ENCODE measurements around the gene TMEM72.

Gene TMEM72

DNA sequence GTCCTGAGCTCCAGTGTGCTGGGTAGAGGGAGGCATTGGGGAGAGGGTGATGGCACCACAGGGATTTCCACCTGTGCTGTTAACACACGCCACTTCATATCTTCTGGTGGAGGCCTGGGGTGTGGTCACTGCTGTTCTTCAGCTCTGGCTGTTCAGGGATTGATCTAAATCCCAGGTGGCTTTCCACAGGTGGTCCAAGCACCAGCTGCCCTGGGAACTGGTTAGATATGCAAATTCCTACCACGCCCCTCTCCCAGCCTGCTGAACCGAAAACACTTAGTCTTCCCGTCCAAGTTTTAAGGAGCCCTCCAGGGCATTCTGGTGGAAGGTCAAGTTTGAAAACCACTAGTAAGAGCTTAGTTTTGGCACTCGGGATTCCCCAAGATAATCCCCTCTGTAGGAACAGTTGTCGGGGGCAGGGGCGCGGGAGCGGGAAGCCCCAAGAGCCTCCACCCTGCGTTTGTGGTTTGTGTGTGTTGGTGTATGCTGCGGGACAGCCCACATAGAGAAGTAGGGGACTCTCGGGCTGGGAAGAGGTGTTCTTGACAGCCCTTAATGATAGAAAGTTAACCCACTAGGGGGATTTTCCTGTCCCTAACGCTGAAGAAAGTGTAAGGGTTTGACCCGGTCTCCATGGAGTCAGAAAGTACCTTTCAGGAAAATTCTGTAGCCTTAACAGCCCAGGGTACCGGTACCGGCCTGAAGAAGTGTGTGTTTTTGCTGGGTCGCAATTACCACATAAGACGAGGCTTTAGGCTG is 62.4 kb downstream of the TMEM72 start:
- Histone ChIP-seq H3K9me3 (ENCODE audit: control insufficient read depth in 1 of 2, low read length in 2 of 2) (no peaks in the 10 kb centered on the region), H3K4me3 (ENCODE audit: low read depth in 1 of 2, low read length in 2 of 2) (peak overlapping the region in 1 of 2 donors; percentile 66), H3K4me1 (ENCODE audit: control insufficient read depth in 1 of 2, insufficient read depth in 2 of 2, low read length in 2 of 2) (peaks cover 51% of the 10 kb centered on the region in 2 donors), H3K27ac (ENCODE audit: low read depth, low read length) (no peak overlapping the region), H3K9ac (ENCODE audit: low read depth in 1 of 2, low read length in 2 of 2) (peak overlapping the region; percentile 10 to 52), H3K36me3 (ENCODE audit: control insufficient read depth in 1 of 2, insufficient read depth in 2 of 2, low read length in 2 of 2) (peaks cover 0 to 29% of the 10 kb centered on the region in 2 donors), H3K27me3 (ENCODE audit: control insufficient read depth in 1 of 2, insufficient read depth in 2 of 2, low read length in 2 of 2) (no peaks in the 10 kb centered on the region)

- H3K9ac ChIP-seq (ENCODE audit: low read depth in 1 of 2, low read length in 2 of 2): peak overlapping the region; percentile 52 to 67
Observed at GRCh38 chr10:44974082-44974627, 63.0 kb downstream of the TMEM72 start.

DNA sequence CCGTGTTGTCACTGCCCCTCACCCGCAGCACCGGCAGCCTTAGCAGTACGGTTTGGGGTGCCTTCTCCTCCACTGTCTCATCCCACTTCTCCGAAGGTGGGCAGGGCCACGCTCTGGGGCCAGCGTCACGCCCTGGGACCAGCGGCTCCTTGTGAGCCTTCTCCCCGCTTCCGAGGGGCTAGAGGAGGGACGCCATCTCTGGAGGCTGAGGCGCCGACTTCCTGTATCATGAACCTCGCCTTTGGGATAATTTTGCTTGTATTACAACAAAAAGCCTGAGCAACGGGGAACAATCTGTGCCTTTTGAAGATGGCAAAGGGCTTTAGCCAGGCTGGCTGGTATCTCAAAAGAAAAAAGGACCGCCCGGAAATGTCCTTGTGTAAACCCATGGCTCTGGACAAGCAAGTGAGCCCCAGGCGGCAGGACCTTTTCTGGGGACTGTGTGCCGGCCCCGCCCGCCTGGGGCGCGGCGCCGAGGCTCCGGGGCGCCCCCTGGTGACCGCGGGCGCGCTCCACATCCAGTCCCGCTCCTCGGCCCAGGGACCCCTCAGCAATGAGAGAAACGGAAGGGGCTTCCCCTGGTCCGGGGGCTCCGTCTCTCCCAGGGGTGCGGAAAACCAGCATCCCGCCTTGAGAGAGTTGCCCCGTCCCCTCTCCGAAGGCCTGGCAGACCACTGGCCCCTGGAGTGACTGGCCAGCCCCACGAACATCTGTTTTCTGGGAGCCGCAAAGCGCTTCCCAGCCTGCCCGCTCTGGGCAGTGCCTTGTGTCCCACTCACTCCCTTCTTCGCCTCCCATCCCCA is 63.7 kb downstream of the TMEM72 start:
- Histone ChIP-seq H3K4me3 (ENCODE audit: low read depth in 1 of 2, low read length in 2 of 2) (peak overlapping the region; percentile 66 to 77), H3K27ac (ENCODE audit: low read depth, low read length) (peak overlapping the region; percentile 53), H3K9me3 (ENCODE audit: control insufficient read depth in 1 of 2, low read length in 2 of 2) (no peaks in the 10 kb centered on the region), H3K9ac (ENCODE audit: low read depth in 1 of 2, low read length in 2 of 2) (peak overlapping the region; percentile 52 to 67), H3K36me3 (ENCODE audit: control insufficient read depth in 1 of 2, insufficient read depth in 2 of 2, low read length in 2 of 2) (peaks cover 0 to 29% of the 10 kb centered on the region in 2 donors), H3K27me3 (ENCODE audit: control insufficient read depth in 1 of 2, insufficient read depth in 2 of 2, low read length in 2 of 2) (no peaks in the 10 kb centered on the region), H3K4me1 (ENCODE audit: control insufficient read depth in 1 of 2, insufficient read depth in 2 of 2, low read length in 2 of 2) (peaks cover 55 to 59% of the 10 kb centered on the region in 2 donors)

More at GRCh38 chr10:44974082-44974627, 63.0 kb downstream of the TMEM72 start:
- peaks cover 52 to 53% of the 10 kb centered on the region in 2 donors for H3K4me1 ChIP-seq (ENCODE audit: control insufficient read depth in 1 of 2, insufficient read depth in 2 of 2, low read length in 2 of 2)
- peak overlapping the region; percentile 53 for H3K27ac ChIP-seq (ENCODE audit: low read depth, low read length)
- H3K4me3 ChIP-seq (ENCODE audit: low read depth in 1 of 2, low read length in 2 of 2): peak overlapping the region; percentile 66 to 77
- H3K36me3 ChIP-seq (ENCODE audit: control insufficient read depth in 1 of 2, insufficient read depth in 2 of 2, low read length in 2 of 2): peaks cover 0 to 29% of the 10 kb centered on the region in 2 donors
- no peaks in the 10 kb centered on the region for H3K9me3 ChIP-seq (ENCODE audit: control insufficient read depth in 1 of 2, low read length in 2 of 2)
- H3K27me3 ChIP-seq (ENCODE audit: control insufficient read depth in 1 of 2, insufficient read depth in 2 of 2, low read length in 2 of 2): no peaks in the 10 kb centered on the region

DNA sequence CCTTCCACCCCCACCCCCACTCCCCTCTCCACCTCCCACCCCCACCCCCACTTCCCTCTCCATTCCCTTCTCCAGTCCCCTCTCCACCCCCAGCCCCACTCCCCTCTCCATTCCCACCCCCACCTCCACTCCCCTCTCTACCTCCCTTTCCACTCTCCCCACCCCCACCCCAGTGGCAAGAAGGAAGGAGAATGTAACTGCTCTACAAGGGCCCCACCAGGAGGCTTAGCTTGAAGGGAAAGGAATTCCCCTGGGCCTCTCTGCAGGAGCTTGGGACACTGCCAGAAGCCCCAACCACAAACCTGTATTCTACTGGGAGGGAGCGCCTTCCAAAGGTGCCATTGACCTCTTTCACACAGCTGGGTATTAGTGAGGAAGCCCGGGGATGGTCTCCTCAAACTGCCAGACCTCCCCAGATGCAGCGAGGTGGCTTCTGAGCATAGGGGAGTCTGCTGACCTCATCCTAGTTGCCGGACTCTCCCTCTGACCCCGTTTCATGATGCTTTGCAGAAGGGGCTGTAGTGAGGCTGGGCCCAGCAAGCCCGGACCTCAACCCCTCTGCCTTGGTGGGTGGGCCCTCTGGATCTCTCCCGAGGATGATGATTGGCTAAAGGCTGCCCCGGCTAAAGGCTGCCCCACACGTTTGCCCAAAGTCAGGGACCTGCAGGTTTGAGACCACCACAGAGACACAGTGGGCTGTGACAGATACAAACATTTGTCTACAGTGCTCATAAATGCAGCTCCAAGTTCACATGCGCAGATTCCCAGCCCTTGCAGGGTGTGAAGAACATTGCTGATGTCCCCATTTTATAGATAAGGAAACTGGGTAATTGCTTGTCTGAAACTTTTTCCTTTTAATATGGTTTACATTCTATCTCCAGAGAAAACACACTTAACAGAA is 64.5 kb downstream of the TMEM72 start:
- peaks cover 62 to 65% of the 10 kb centered on the region in 2 donors for H3K4me1 ChIP-seq (ENCODE audit: control insufficient read depth in 1 of 2, insufficient read depth in 2 of 2, low read length in 2 of 2)
- H3K9ac ChIP-seq (ENCODE audit: low read depth in 1 of 2, low read length in 2 of 2): no peak overlapping the region
- no peaks in the 10 kb centered on the region for H3K9me3 ChIP-seq (ENCODE audit: control insufficient read depth in 1 of 2, low read length in 2 of 2)
- H3K27ac ChIP-seq (ENCODE audit: low read depth, low read length): peak overlapping the region; percentile 13
- H3K27me3 ChIP-seq (ENCODE audit: control insufficient read depth in 1 of 2, insufficient read depth in 2 of 2, low read length in 2 of 2): no peaks in the 10 kb centered on the region
- H3K36me3 ChIP-seq (ENCODE audit: control insufficient read depth in 1 of 2, insufficient read depth in 2 of 2, low read length in 2 of 2): peaks cover 0 to 25% of the 10 kb centered on the region in 2 donors
- H3K4me3 ChIP-seq (ENCODE audit: low read depth in 1 of 2, low read length in 2 of 2): no peak overlapping the region

GRCh38 chr10:44976352-44977198 is 65.4 kb downstream of the TMEM72 start:
- Histone ChIP-seq H3K4me1 (ENCODE audit: control insufficient read depth in 1 of 2, insufficient read depth in 2 of 2, low read length in 2 of 2) (peaks cover 68 to 73% of the 10 kb centered on the region in 2 donors), H3K36me3 (ENCODE audit: control insufficient read depth in 1 of 2, insufficient read depth in 2 of 2, low read length in 2 of 2) (peaks cover 0 to 16% of the 10 kb centered on the region in 2 donors), H3K9ac (ENCODE audit: low read depth in 1 of 2, low read length in 2 of 2) (peak overlapping the region; percentile 6 to 15), H3K27me3 (ENCODE audit: control insufficient read depth in 1 of 2, insufficient read depth in 2 of 2, low read length in 2 of 2) (no peaks in the 10 kb centered on the region), H3K4me3 (ENCODE audit: low read depth in 1 of 2, low read length in 2 of 2) (peak overlapping the region; percentile 4 to 51), H3K9me3 (ENCODE audit: control insufficient read depth in 1 of 2, low read length in 2 of 2) (no peaks in the 10 kb centered on the region), H3K27ac (ENCODE audit: low read depth, low read length) (no peak overlapping the region)

GRCh38 chr10:44977287-44978212 is 66.4 kb downstream of the TMEM72 start:
- peak overlapping the region; percentile 50 to 51 for H3K4me3 ChIP-seq (ENCODE audit: low read depth in 1 of 2, low read length in 2 of 2)
- H3K4me1 ChIP-seq (ENCODE audit: control insufficient read depth in 1 of 2, insufficient read depth in 2 of 2, low read length in 2 of 2): peaks cover 68 to 75% of the 10 kb centered on the region in 2 donors
- peak overlapping the region; percentile 75 for H3K27ac ChIP-seq (ENCODE audit: low read depth, low read length)
- H3K27me3 ChIP-seq (ENCODE audit: control insufficient read depth in 1 of 2, insufficient read depth in 2 of 2, low read length in 2 of 2): no peaks in the 10 kb centered on the region
- peaks cover 0 to 15% of the 10 kb centered on the region in 2 donors for H3K36me3 ChIP-seq (ENCODE audit: control insufficient read depth in 1 of 2, insufficient read depth in 2 of 2, low read length in 2 of 2)
- H3K9ac ChIP-seq (ENCODE audit: low read depth in 1 of 2, low read length in 2 of 2): peak overlapping the region; percentile 43 to 63
- H3K9me3 ChIP-seq (ENCODE audit: control insufficient read depth in 1 of 2, low read length in 2 of 2): no peaks in the 10 kb centered on the region

- H3K27ac ChIP-seq (ENCODE audit: low read depth, low read length): peak overlapping the region; percentile 75
- no peaks in the 10 kb centered on the region for H3K9me3 ChIP-seq (ENCODE audit: control insufficient read depth in 1 of 2, low read length in 2 of 2)
- no peaks in the 10 kb centered on the region for H3K27me3 ChIP-seq (ENCODE audit: control insufficient read depth in 1 of 2, insufficient read depth in 2 of 2, low read length in 2 of 2)
- H3K4me3 ChIP-seq (ENCODE audit: low read depth in 1 of 2, low read length in 2 of 2): peak overlapping the region; percentile 50 to 51
- peaks cover 64 to 71% of the 10 kb centered on the region in 2 donors for H3K4me1 ChIP-seq (ENCODE audit: control insufficient read depth in 1 of 2, insufficient read depth in 2 of 2, low read length in 2 of 2)
- H3K36me3 ChIP-seq (ENCODE audit: control insufficient read depth in 1 of 2, insufficient read depth in 2 of 2, low read length in 2 of 2): peaks cover 0 to 15% of the 10 kb centered on the region in 2 donors
- peak overlapping the region; percentile 43 to 63 for H3K9ac ChIP-seq (ENCODE audit: low read depth in 1 of 2, low read length in 2 of 2)
Observed at GRCh38 chr10:44978213-44978569, 67.1 kb downstream of the TMEM72 start.

- H3K9ac ChIP-seq (ENCODE audit: low read depth in 1 of 2, low read length in 2 of 2): peak within 1 kb of the TSS; percentile 43 to 63
- peak within 1 kb of the TSS; percentile 75 for H3K27ac ChIP-seq (ENCODE audit: low read depth, low read length)
- H3K4me3 ChIP-seq (ENCODE audit: low read depth in 1 of 2, low read length in 2 of 2): peak within 1 kb of the TSS; percentile 50 to 51
- H3K9me3 ChIP-seq (ENCODE audit: control insufficient read depth in 1 of 2, low read length in 2 of 2): no peaks in the 10 kb centered on the region
- peaks cover 0 to 15% of the 10 kb centered on the region in 2 donors for H3K36me3 ChIP-seq (ENCODE audit: control insufficient read depth in 1 of 2, insufficient read depth in 2 of 2, low read length in 2 of 2)
- peaks cover 59 to 65% of the 10 kb centered on the region in 2 donors for H3K4me1 ChIP-seq (ENCODE audit: control insufficient read depth in 1 of 2, insufficient read depth in 2 of 2, low read length in 2 of 2)
- H3K27me3 ChIP-seq (ENCODE audit: control insufficient read depth in 1 of 2, insufficient read depth in 2 of 2, low read length in 2 of 2): no peaks in the 10 kb centered on the region
Observed at GRCh38 chr10:44978570-44979280, 67.6 kb downstream of the TMEM72 start, which contains the start of gene DEPP1. Gene DEPP1, minus strand, starts transcription at chr10:44978809. Its CDS starts 779 bp downstream, at chr10:44978030.
